Psoas muscle (tissue), 8 donors: Measurements from ENCODE around the gene FASN. TPM values are rescaled to one million over a fixed set of nuclear protein-coding genes. Genes with fewer than 3 reads are reported as not detected.
"Not testable (repeated sequence)": the region's sequence is repeated elsewhere in the genome, so short reads cannot be mapped to it uniquely, and the experiment has no call there.

Experiments
- ATAC-seq, 4 donors: fragments of 200-7000 bp; cut with Tn5 transposase; one replicate each; pipeline ENCODE4 v1.9.1; 2020; ENCODE audit warnings: moderate library complexity in 3 of 4, mild to moderate bottlenecking in 2 of 4
- DNase-seq, 2 donors: peaks; one replicate each; pipeline ENCODE4 v3.0.0-alpha.2; 2020
- H3K27ac ChIP-seq: fragments of 200-600 bp; one replicate; pipeline ENCODE4 v1.8.0; 2022
- H3K27me3 ChIP-seq, 3 donors: fragments of 200-600 bp in 1 of 3; one replicate each; pipeline versions ENCODE4 v1.6.1 to v1.8.0; 2013 to 2022; ENCODE audit warnings: low read length in 2 of 3, mild to moderate bottlenecking in 2 of 3, moderate library complexity in 1 of 3; ENCODE audit not compliant: insufficient read depth in 3 of 3
- H3K36me3 ChIP-seq, 2 donors: fragments of 200-600 bp in 1 of 2; one replicate each; pipeline versions ENCODE4 v1.6.1 to v1.8.0; 2013 to 2022; ENCODE audit warnings: low read depth in 1 of 2, mild to moderate bottlenecking in 1 of 2, moderate library complexity in 1 of 2; ENCODE audit not compliant: insufficient read depth in 1 of 2
- H3K4me1 ChIP-seq: fragments of 200-600 bp; one replicate; pipeline ENCODE4 v1.8.0; 2022
- H3K4me3 ChIP-seq: fragments of 200-600 bp; one replicate; pipeline ENCODE4 v1.8.0; 2022; ENCODE audit warnings: mild to moderate bottlenecking
- H3K9me3 ChIP-seq: fragments of 200-600 bp; one replicate; pipeline ENCODE4 v1.8.0; 2022
- CTCF ChIP-seq: fragments of 200-600 bp; IDR thresholded peaks from one replicate; pipeline ENCODE4 v1.8.0; 2022; ENCODE audit warnings: antibody characterized with exemption
- WGBS, 3 donors: extraction: QIAGEN DNeasy Blood & Tissue Kit; methylation state at CpG; one replicate each; pipeline versions ENCODE4 v1.1.6 to v1.1.7; 2013; 5-methylcytosine and 5-hydroxymethylcytosine counted together
- intact Hi-C, 2 donors: fragments of 100-400 bp; cut with DNase I; formaldehyde crosslinking; loops; one replicate each; pipeline versions ENCODE4 v1.11.0 to v1.14.2; 2022
- polyA plus RNA-seq, 3 donors: library from polyadenylated mRNA; stranded (reverse); fragments of 200-250 nt; gene quantifications; one replicate each; pipeline ENCODE4 v1.2.3, GENCODE V29; 2013
- total RNA-seq, 4 donors: library from RNA; stranded (reverse); fragmentation: NEBNext Ultra II Directional in 2 of 4; extraction: Animal tissue kit (Norgen Biotek cat#: 25700) in 2 of 4; gene quantifications; one replicate each; pipeline versions ENCODE4 v1.2.1 to v1.2.4, GENCODE V29; 2021 to 2023
- donor health status: healthy with polysubstance abuse.
- donor health status: DM: no; HTN: no; CAD: no; lungs with moderate emphysema.
- donor health status: Bipolar disorder and iron deficiency.
- donor health status: healthy.
- donor health status: DM: yes; HTN: yes; CAD: no.
- donor health status: DM: no; HTN: no; CAD: no.
- donor health status: DM: no; HTN: no; CAD: no.
- donor health status: DM: yes; HTN: yes; CAD: no.

FASN gene
- total and polyA plus RNA-seq, 7 donors: 8.9 to 37.3 (median 22.7) TPM

- Histone ChIP-seq H3K4me3 (no peak overlapping the region), H3K27me3 (no peaks in the 10 kb centered on the region), H3K36me3 (no peaks in the 10 kb centered on the region), H3K9me3 (no peaks in the 10 kb centered on the region), H3K27ac (no peak overlapping the region), H3K4me1 (no peaks in the 10 kb centered on the region)
- 85 to 90% (median 86%) methylated on average over 28 of the region's 28 CpGs for WGBS, 3 donors
- TF ChIP-seq CTCF: no peak
- intact Hi-C loops: no loop called here
- DNase-seq (no peak), ATAC-seq (no peak)
Observed at GRCh38 chr17:82138511-82138992, 40.5 kb upstream of the FASN start.

- Histone ChIP-seq H3K36me3 (no peaks in the 10 kb centered on the region), H3K4me3 (no peak overlapping the region), H3K4me1 (no peaks in the 10 kb centered on the region), H3K27ac (peak overlapping the region; percentile 6), H3K27me3 (no peaks in the 10 kb centered on the region), H3K9me3 (no peaks in the 10 kb centered on the region)
- DNase-seq: peak; percentile 36 to 70
- no peak for TF ChIP-seq CTCF
- 81 to 91% (median 91%) methylated on average over 11 of the region's 11 CpGs for WGBS, 3 donors
- ATAC-seq: peak; percentile 57 to 91 (median 82)
- intact Hi-C loops: no loop called here
Observed at GRCh38 chr17:82134101-82134500, 36.1 kb upstream of the FASN start.

- intact Hi-C loops, DNase-seq, H3K36me3 ChIP-seq, H3K4me3 ChIP-seq, H3K9me3 ChIP-seq, H3K4me1 ChIP-seq, H3K27me3 ChIP-seq: not testable (repeated sequence)
- peak; percentile 73 to 83 (median 76) for ATAC-seq
- H3K27ac ChIP-seq: peak overlapping the region; percentile 6
- 76 to 87% (median 84%) methylated on average over 8 of the region's 8 CpGs for whole genome bisulfite sequencing, 3 donors
Observed at GRCh38 chr17:82133166-82133953, 35.3 kb upstream of the FASN start.

- Histone ChIP-seq H3K4me3 (no peak overlapping the region), H3K4me1 (no peaks in the 10 kb centered on the region), H3K27me3 (no peaks in the 10 kb centered on the region), H3K36me3 (peaks cover 0 to 8% of the 10 kb centered on the region in 2 donors), H3K9me3 (no peaks in the 10 kb centered on the region), H3K27ac (no peak overlapping the region)
- WGBS, 3 donors: 93 to 94% (median 93%) methylated on average over 4 of the region's 4 CpGs
- intact Hi-C loops: loop anchor here in 1 of 2 donors (5.0 kb wide), 1 partner anchor 58 kb away; no protein-coding TSS in a partner anchor
- ATAC-seq: no peak
- DNase-seq: no peak
- TF ChIP-seq CTCF: no peak
Observed at GRCh38 chr17:82129095-82129494, 31.1 kb upstream of the FASN start.

- H3K4me1 ChIP-seq: no peaks in the 10 kb centered on the region
- H3K4me3 ChIP-seq: no peak overlapping the region
- intact Hi-C loops: loop anchor here in 1 of 2 donors (5.0 kb wide), 1 partner anchor 59 kb away; no protein-coding TSS in a partner anchor
- peaks cover 0 to 8% of the 10 kb centered on the region in 2 donors for H3K36me3 ChIP-seq
- H3K27me3 ChIP-seq: no peaks in the 10 kb centered on the region
- 81 to 87% (median 84%) methylated on average over 15 of the region's 15 CpGs for WGBS, 3 donors
- H3K27ac ChIP-seq: no peak overlapping the region
- no peak for ATAC-seq
- TF ChIP-seq CTCF: no peak
- no peak for DNase-seq
- no peaks in the 10 kb centered on the region for H3K9me3 ChIP-seq
Observed at GRCh38 chr17:82128287-82128686, 30.3 kb upstream of the FASN start.
